Brain microvascular endothelial cell (primary cell): ENCODE data around the gene QRICH1.

Experiments
- DNase-seq: peaks from one replicate; pipeline ENCODE4 v3.0.0-alpha.2; 2020
- H3K27ac ChIP-seq: fragments of 250-450 bp; sonication (Bioruptor Pico); 2 replicates; pipeline ENCODE4 v1.5.1; 2020; ENCODE audit warnings: mild to moderate bottlenecking, moderate library complexity
- H3K27me3 ChIP-seq: fragments of 250-450 bp; sonication (Bioruptor Pico); replicated peaks from 2 replicates; pipeline ENCODE4 v1.5.1; 2020; ENCODE audit warnings: mild to moderate bottlenecking
- H3K36me3 ChIP-seq: fragments of 250-450 bp; sonication (Bioruptor Pico); replicated peaks from 2 replicates; pipeline ENCODE4 v1.5.1; 2020; ENCODE audit warnings: mild to moderate bottlenecking
- H3K4me3 ChIP-seq: 2 replicates; pipeline ENCODE4 v1.5.1; 2011; ENCODE audit warnings: low read depth, mild to moderate bottlenecking, control low read depth, low read length, moderate library complexity
- in situ Hi-C: cut with HindIII; loops from 2 replicates; pipeline ENCODE4 v1.10.0; 2017; ENCODE audit warnings: low sequenced_read_pairs, low pct_ligation_motif_present
- TF ChIP-seq, protein P1 (sequence below): IDR thresholded peaks from 2 replicates; pipeline ENCODE4 v1.5.1; 2011; ENCODE audit warnings: low read depth, mild to moderate bottlenecking, moderate library complexity, low read length, control low read depth, inconsistent platforms; ENCODE audit errors: missing control alignments

Gene QRICH1

DNA sequence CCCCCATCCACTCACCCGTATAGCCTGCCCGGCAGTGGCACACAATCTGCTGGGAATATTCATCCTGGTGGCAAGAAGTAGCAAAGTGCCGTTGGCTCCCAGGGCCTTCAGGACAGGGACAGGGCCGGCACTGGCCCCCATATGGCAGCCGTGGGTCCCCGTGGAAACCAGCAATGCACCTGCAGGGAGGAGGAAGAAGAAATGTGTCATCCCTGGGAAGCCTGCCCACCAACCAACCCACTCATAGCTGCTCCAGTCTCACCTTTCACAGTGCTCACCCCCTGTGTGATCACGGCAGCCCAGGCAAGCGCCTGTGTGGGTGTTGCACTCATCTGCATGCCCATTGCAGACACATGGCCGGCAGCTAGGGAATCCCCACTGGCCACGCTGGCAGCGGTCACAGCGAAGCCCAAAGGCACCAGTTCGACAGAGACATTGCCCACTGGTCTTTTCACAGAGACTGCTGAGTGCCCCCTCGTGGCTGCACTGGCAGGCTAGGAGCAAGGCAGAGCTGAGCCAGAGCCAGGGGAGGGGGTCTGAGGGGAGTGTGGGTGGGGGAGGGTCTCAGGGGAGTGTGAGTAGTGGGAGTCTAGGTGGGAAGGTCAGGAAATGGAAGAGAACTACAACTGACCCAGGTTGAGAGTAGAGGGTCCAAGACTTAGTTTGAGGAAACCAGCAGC is 31.3 kb upstream of the QRICH1 start:
- Histone ChIP-seq H3K36me3 (peaks cover 88% of the 10 kb centered on the region), H3K4me3 (no peak overlapping the region), H3K27ac (no peak overlapping the region), H3K27me3 (no peaks in the 10 kb centered on the region)
- TF ChIP-seq, protein P1, sequence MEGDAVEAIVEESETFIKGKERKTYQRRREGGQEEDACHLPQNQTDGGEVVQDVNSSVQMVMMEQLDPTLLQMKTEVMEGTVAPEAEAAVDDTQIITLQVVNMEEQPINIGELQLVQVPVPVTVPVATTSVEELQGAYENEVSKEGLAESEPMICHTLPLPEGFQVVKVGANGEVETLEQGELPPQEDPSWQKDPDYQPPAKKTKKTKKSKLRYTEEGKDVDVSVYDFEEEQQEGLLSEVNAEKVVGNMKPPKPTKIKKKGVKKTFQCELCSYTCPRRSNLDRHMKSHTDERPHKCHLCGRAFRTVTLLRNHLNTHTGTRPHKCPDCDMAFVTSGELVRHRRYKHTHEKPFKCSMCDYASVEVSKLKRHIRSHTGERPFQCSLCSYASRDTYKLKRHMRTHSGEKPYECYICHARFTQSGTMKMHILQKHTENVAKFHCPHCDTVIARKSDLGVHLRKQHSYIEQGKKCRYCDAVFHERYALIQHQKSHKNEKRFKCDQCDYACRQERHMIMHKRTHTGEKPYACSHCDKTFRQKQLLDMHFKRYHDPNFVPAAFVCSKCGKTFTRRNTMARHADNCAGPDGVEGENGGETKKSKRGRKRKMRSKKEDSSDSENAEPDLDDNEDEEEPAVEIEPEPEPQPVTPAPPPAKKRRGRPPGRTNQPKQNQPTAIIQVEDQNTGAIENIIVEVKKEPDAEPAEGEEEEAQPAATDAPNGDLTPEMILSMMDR = peak; percentile 22
- in situ Hi-C loops = no loop called here
- no peak for DNase-seq

GRCh38 chr3:49124203-49124602 is 30.3 kb upstream of the QRICH1 start:
- no peak overlapping the region for H3K27ac ChIP-seq
- no peaks in the 10 kb centered on the region for H3K27me3 ChIP-seq
- H3K36me3 ChIP-seq = peaks cover 79% of the 10 kb centered on the region
- no peak overlapping the region for H3K4me3 ChIP-seq
- no peak for DNase-seq
- in situ Hi-C loops = no loop called here
- TF ChIP-seq, protein P1 = no peak

DNA sequence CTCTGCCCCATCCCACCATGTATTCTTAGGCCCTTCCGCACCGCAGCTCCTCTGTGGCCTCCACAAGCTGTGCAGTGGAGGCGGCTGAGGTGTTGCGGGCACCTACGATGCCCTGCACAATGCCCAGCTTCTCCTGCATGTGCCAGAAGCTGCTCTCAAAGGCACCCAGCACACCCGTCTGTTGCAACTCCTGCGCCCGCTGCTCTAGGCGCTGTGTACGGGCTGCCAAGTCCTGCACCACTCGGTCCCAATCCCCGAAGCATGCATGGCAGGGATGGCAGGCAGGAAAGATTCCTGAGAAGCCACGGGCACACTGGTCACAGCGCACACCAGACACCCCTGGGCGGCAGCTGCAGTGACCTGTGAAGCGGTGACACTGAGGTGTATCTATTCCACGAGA is 29.8 kb upstream of the QRICH1 start:
- no peak for DNase-seq
- Histone ChIP-seq H3K27ac (no peak overlapping the region), H3K36me3 (peaks cover 74% of the 10 kb centered on the region), H3K27me3 (no peaks in the 10 kb centered on the region), H3K4me3 (no peak overlapping the region)
- TF ChIP-seq, protein P1 = no peak
- in situ Hi-C loops = no loop called here

- H3K27ac ChIP-seq = no peak overlapping the region
- in situ Hi-C loops = no loop called here
- DNase-seq = no peak
These were observed 29.1 kb upstream of the QRICH1 start for GRCh38 chr3:49122886-49123545.

GRCh38 chr3:49122451-49122850 is 28.6 kb upstream of the QRICH1 start:
- Histone ChIP-seq H3K27me3 (no peaks in the 10 kb centered on the region), H3K36me3 (peaks cover 72% of the 10 kb centered on the region), H3K4me3 (no peak overlapping the region), H3K27ac (no peak overlapping the region)
- no peak for DNase-seq
- in situ Hi-C loops = no loop called here
- TF ChIP-seq, protein P1 = no peak

More at GRCh38 chr3:49122886-49123545, 29.1 kb upstream of the QRICH1 start:
- TF ChIP-seq, protein P1 = no peak
- Histone ChIP-seq H3K4me3 (no peak overlapping the region), H3K36me3 (peaks cover 70% of the 10 kb centered on the region), H3K27me3 (no peaks in the 10 kb centered on the region)
